Activated CD4-positive, alpha-beta T cell treated with anti-CD3 and anti-CD28 coated beads, Interleukin-10, Interleukin-2, amounts not matched to agents 100 ng/mL and 50 ng/mL, durations not matched to agents 16 hours and 8 hours (primary cell): ENCODE data around the gene PTPRN2.
A peak's percentile ranks its signal among the peaks of the same experiment; 100 is the strongest.
"Not testable (repeated sequence)": the region's sequence is repeated elsewhere in the genome, so short reads cannot be mapped to it uniquely, and the experiment has no call there.

Source experiments
- DNase-seq: peaks from one replicate; pipeline ENCODE4 v3.0.0-alpha.2; 2020

The PTPRN2 gene

DNA sequence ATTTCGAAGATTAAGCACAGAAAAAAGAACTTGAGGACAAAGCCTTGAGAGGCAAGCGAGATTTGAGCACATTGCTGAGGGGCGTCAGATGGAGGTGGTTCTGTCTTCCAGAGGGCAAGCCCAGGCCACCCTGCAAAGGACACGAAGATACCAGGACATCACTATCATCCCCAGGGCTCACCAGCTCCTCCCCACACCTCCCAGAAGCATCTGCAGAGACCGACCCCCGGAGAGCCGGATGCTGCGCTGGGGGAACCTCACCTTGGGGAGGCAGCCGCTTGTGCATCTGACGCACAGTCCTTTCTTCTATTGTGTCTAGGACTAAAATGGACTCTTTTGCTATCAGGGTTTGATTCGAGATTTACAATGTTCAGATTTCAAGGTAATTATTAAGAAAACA is 991.2 kb downstream of the PTPRN2 start:
- no peak for DNase-seq

DNA sequence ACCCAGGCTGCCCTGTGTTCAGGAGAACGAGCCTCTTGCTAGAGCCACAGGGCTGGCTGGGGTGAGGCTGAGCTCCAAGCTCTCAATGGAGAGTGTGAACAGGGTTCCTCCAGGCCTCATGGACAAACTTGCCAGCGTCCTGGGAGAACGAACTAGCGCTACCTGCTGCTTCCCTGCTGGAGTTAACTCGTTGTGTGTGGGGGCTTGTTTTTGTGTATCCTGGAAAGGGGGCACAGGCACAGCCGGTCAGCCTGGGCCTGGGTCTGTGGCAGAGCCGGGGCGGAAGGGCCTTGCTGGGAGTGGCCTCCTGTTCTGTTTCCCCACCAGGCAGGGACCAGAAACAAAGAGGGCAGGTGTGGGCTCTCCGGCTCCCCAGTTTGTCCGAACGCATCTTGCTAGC is 991.6 kb downstream of the PTPRN2 start:
- DNase-seq: no peak

GRCh38 chr7:157595086-157595855 is 992.4 kb downstream of the PTPRN2 start:
- DNase-seq: no peak

DNA sequence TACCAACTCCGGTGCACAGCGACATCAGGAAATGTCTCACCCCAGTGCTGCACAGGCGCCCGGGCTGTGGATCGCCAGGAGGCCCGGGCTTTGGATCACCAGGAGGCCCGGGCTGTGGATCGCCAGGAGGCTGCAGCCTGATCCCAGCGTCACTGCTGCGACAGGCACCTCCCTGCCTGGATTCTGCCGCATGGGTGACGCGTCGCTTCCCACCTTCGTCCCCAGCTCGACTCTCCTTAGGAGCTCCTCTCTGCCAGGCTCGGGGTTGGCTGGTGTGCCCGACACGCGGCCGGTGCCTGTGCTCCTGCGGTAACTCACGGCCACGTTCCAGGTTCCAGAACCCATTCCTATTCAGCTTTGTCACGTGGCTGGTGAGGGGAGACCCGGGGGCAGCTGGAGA is 993.3 kb downstream of the PTPRN2 start:
- no peak for DNase-seq

- no peak for DNase-seq
These were observed 994.1 kb downstream of the PTPRN2 start for GRCh38 chr7:157593541-157593940.

DNA sequence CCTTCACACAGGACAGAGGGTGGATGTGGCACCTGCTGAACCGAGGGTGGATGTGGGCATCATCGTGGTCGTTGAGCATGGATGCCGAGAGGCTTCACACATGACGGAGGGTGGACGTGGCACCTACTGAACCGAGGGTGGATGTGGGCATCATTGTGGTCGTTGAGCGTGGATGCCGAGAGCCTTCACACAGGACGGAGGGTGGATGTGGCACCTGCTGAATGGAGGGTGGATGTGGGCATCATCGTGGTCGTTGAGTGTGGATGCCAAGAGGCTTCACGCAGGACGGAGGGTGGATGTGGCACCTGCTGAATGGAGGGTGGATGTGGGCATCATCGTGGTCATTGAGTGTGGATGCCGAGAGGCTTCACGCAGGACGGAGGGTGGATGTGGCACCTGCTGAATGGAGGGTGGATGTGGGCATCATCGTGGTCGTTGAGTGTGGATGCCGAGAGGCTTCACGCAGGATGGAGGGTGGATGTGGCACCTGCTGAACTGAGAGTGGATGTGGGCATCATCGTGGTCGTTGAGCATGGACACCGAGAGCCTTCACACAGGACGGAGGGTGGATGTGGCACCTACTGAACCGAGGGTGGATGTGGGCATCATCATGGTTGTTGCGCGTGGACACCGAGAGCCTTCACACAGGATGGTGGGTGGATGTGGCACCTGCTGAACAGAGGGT is 994.8 kb downstream of the PTPRN2 start:
- not testable (repeated sequence) for DNase-seq

- no peak for DNase-seq
These were observed 997.1 kb downstream of the PTPRN2 start for GRCh38 chr7:157590526-157590925.

DNA sequence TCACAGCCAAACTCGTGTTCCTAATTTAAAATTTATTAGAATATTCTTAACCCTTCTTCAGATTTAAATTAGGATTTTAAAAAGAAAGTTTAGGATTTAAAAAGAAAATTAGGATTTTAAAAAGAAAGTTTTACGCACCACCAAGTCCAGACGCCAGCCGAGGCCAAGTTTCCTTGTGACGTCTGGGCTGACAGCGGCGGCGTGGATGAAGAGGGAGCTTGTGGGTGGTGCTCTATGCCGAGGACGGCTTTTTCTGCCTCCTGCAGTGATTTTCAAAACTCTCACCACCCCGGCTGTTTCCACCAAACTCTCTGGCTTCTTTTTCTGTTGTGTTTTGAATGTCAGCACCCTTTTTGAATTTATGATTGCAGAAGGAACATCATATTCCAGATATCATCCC is 997.9 kb downstream of the PTPRN2 start:
- no peak for DNase-seq

- no peak for DNase-seq
These were observed 999.6 kb downstream of the PTPRN2 start for GRCh38 chr7:157587805-157588560.

DNA sequence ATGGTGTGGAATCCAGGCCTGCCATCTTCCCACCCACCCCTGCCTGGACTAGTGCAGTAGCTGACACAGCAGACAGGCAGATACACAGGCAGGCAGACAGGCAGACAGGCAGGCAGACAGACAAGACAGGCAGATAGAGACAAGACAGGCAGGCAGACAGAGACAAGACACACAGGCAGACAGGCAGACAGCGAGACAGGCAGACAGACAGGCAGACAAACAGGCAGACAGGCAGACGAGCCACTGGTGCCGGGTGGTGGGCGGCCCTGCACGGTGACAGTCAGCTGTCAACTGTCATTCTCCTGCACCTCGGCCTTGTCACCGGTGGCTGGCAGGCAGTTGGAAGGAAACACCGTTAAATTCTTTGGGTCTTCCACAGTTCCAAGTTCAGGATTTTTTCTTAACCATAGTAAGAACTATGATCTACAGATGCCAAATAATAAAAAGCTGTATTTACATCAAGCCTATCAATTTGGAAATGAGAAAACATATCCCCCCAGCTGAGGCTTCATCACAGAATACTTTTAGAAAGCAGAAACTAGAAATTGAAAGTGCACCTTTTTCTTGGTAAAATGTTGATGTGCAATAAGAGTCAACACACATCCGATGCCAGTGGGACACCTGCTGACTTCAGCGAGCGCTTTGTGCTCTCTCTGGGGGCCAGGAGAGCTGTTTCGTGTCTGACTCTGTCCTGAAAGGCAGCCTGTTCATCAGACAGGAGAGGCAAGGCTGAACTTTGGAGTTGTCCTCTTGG is 1000.4 kb downstream of the PTPRN2 start:
- no peak for DNase-seq

DNA sequence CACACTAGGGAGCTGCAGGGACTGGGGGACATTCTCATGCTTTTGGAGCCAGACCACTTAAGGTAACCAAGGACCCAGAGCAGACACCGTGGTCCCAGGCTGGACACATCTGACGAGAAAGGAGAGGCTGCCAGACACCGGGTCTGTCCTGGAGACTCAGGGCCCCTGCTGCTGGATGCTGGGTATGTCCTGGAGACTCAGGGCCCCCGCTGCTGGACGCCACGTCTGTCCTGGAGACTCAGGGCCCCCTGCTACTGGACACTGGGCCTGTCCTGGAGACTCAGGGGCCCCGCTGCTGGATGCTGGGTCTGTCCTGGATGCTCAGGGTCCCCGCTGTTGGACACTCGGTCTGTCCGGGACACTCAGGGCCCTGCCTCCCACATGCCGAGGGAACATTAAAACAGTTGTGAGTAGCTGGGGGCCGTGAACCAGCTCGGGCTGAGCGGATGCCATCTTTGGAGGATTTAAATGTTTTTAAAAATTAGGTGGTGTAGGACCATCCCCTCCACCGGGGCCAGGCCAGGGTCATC is 1001.1 kb downstream of the PTPRN2 start:
- no peak for DNase-seq

DNA sequence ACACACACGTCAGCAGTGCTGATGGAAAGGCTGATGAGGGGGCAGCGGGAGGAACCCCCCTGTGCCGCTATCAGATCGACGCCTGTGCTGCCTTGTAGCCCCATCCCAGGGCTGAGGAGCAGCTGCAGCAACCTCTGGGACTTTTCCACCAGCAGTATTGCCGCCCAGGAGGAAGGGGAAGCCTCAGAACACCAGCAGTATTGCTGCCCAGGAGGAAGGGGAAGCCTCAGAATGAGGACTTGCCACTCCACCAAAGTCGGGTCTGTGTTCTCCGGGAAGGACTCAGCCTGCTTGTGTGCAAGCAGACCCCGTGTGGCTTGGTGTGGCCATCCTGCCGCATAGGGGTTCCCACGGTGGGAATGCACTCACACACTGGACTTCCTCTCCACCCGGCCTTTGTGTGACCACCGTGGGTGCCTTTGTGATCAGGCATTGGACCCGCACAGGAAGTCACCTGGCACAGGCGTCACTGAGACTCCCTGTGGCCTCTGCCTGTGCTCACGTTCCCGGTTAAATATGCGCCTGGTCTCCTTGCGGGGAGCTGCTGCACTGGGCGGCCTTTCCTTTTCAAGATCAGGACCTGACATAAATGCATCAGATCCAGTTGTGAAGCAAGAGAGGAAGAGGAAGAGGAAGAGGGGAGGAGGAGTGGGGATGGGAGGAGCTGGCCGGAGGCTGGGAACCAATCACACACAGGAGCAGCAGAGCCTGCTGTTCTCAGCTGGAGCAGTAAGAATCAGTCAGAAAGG is 1002.3 kb downstream of the PTPRN2 start:
- DNase-seq: peak; percentile 14

- no peak for DNase-seq
These were observed 1003.2 kb downstream of the PTPRN2 start for GRCh38 chr7:157584420-157584819.

DNA sequence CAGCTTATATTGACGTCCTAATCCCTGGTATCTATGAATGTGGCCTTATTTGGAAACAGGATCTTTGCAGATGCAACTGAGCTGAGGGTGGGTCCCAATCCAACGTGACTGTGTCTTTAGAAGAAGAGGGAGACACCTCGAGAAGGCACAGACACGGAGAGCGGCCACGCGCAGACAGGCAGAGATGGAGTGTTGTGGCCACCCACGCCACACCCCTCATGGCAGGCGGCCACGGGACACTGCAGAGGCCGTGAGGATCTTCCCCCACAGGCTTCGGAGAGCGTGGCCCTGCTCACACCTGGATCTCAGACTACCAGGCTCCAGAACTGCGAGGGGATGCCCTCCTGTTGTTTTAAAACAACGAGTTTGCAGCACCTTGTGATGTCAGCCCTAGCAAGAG is 1005.9 kb downstream of the PTPRN2 start:
- DNase-seq: no peak

DNA sequence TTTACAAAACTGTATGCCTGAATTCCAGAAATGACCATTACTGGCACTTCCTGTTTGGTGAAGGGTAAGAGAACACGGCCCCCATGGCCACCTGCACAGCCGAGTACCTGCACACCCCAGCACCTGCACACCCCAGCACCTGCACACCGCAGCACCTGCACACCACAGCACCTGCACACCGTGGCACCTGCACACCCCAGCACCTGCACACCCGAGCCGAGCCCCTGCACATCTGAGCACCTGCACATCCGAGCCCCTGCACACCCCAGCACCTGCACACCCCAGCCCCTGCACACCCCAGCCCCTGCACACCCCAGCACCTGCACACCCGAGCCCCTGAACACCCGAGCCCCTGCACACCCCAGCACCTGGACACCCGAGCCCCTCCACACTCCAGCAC is 1007.3 kb downstream of the PTPRN2 start:
- DNase-seq: no peak

GRCh38 chr7:157579425-157579824 is 1008.2 kb downstream of the PTPRN2 start:
- DNase-seq: no peak

DNA sequence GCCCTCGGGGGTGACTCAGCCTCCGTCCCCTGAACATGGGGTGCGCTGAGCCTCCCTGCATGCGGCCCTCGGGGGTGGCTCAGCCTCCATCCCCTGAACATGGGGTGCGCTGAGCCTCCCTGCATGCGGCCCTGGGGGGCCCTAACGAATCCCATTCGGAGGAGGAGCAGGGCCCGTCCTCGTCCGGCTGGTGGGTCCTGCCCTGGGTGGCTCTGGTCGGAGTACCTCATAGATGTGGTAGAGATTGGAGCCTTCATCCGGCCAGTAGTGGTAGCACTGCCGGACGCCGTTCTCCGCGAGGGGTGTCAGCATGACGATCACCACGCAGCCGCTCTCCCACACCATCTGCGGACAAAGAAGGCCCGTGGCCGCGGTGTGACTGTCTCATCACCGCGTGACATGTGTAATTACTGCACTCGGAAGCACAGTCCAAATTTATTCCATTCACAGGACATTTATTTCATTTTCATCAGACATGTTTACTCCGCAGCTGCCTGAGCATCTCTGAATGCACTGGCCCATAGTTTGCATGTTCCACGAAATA is 1009.8 kb downstream of the PTPRN2 start:
- DNase-seq: no peak

GRCh38 chr7:157577061-157577460 is 1010.6 kb downstream of the PTPRN2 start:
- peak; percentile 12 for DNase-seq

DNA sequence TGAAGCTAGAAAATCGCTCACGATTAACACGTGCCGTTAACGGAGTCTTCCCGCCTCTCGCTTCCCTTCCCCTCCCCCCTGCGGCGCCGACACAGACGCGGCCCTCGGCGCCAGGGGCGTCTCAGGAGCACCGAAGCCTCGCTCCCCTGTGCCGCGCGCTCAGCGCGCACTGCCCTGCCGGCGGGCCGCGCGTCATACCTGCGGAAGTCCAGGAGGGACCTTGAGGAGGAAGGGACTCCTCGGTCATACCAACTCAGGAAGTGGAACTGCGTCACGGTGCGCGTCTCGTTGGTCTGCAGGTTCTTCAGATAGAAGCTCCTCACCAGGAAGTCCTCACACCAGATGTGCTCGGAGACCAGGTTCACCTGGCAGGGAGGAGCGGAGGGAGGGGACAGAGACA is 1011.2 kb downstream of the PTPRN2 start:
- peak; percentile 67 for DNase-seq

GRCh38 chr7:157575777-157576176 is 1011.8 kb downstream of the PTPRN2 start:
- no peak for DNase-seq

DNA sequence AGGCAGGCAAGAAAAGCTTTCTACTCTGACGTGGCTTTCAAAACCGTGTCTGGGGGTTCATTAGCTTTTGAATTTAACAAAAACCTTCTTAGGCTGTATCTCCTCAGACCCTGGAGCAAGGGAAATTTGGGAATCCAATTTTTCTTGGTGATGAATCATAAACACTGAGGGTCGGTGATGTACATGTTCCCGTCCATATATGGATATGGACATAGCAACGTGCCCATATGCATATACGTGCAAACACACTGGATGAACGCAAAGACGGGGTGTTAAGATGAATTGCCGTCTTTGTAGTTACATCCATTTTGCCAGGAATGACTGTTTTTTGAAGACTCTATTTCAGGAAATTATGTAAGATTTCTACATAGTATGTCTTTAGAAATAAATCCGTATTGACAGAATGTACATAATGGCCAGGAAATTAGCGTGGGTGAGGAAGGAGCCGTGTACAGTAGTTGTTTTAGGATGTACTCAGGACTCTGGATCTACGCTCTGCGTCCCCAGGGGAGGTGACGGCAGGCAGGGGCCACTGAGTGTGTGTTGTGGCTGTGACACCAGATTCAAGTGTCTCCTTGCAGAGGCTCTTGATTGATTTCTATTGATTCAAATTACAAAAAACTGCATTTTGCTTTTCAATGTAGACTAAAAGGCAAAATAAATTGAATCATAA is 1012.6 kb downstream of the PTPRN2 start:
- DNase-seq: no peak
